ENCODE data around the gene RIC3. TPM values are rescaled to one million over a fixed set of nuclear protein-coding genes. Genes with fewer than 3 reads are reported as not detected.

Gene RIC3
- total and polyA plus RNA-seq, 2 of the 8 experiments (the other 6 are each of a cell fraction or from before 2014, with no cell fraction given): 6.4 to 15.5 TPM

- Histone ChIP-seq H3K79me2 (ENCODE audit: control insufficient read depth in 1 of 2, insufficient read depth in 2 of 2, low read length in 2 of 2) (no peaks in the 10 kb centered on the region), H3K14ac (ENCODE audit: insufficient read length) (no peak overlapping the region), H3K36me3 (ENCODE audit: control insufficient read depth in 2 of 4, insufficient read depth in 4 of 4, low read length in 3 of 4) (no peaks in the 10 kb centered on the region), H2BK120ac (replicated peaks; ENCODE audit: low read depth, low read length) (no peak overlapping the region), H3K56ac (replicated peaks; ENCODE audit: insufficient read length, low read depth, low read length) (no peak overlapping the region), H4K91ac (replicated peaks; ENCODE audit: insufficient read length, low read length) (no peak overlapping the region), H3K4me1 (replicated peaks in 1 of 4; ENCODE audit: control insufficient read depth in 3 of 4, insufficient read depth in 4 of 4, low read length in 3 of 4) (no peaks in the 10 kb centered on the region), H3K23me2 (ENCODE audit: low read depth, low read length) (no peaks in the 10 kb centered on the region; the same call in 1 of the 2 replicates), H3K9ac (replicated peaks in 1 of 4; ENCODE audit: extremely low read depth in 1 of 4, low read depth in 3 of 4, low read length in 3 of 4) (no peak overlapping the region), H2AK5ac (ENCODE audit: low read depth, low read length) (no peak overlapping the region), H3K4me2 (ENCODE audit: insufficient read depth in 1 of 2, low read depth in 2 of 2, low read length in 2 of 2) (no peak overlapping the region), H4K20me1 (replicated peaks in 1 of 2; ENCODE audit: control insufficient read depth in 1 of 2, insufficient read depth in 2 of 2, low read length in 2 of 2) (no peaks in the 10 kb centered on the region), H3K4ac (replicated peaks; ENCODE audit: insufficient read length, low read depth, low read length) (no peak overlapping the region), H2BK5ac (ENCODE audit: low read depth, low read length) (no peak overlapping the region), H3K18ac (ENCODE audit: extremely low read depth, low read length) (no peak overlapping the region), H2AFZ (ENCODE audit: low read length) (no peak overlapping the region), H2BK20ac (ENCODE audit: low read length) (no peak overlapping the region), H2BK15ac (ENCODE audit: low read length) (no peak overlapping the region), H3K4me3 (ENCODE audit: extremely low read depth in 1 of 4, insufficient read depth in 2 of 4, low read depth in 3 of 4, low read length in 4 of 4) (no peak overlapping the region), H3K27me3 (replicated peaks in 1 of 4; ENCODE audit: control insufficient read depth in 3 of 4, extremely low read depth in 1 of 4, insufficient read depth in 3 of 4, low read length in 3 of 4) (no peaks in the 10 kb centered on the region), H4K5ac (ENCODE audit: insufficient read length, low read depth, low read length) (no peak overlapping the region), H4K8ac (ENCODE audit: extremely low read depth, insufficient read depth, low read length) (no peak overlapping the region), H3K23ac (ENCODE audit: insufficient read length) (no peak overlapping the region), H3K79me1 (ENCODE audit: low read depth, low read length) (no peaks in the 10 kb centered on the region), H3K9me3 (ENCODE audit: insufficient read depth in 2 of 2, low read depth in 1 of 2, low read length in 1 of 2) (no peaks in the 10 kb centered on the region), H3K27ac (ENCODE audit: low read depth, low read length) (no peak overlapping the region), H2BK12ac (ENCODE audit: low read depth, low read length) (no peak overlapping the region)
- WGBS, 2 experiments (ENCODE audit: extremely low coverage in 1 of 2, insufficient coverage in 1 of 2, insufficient read length in 1 of 2, insufficient replicate concordance in 2 of 2, low coverage in 1 of 2, low lambda C conversion rate in 2 of 2, missing lambda C conversion rate in 1 of 2): 69% methylated on average over 2 of the region's 2 CpGs; no CpG with 5 or more reads in 1 of the 2 experiments
- ChIA-PET CTCF (ENCODE audit: partially characterized antibody) (interaction anchor here (1.2 to 2.1 kb wide), 4 partner anchors 9 to 77 kb away, joined by 3 to 5 read pairs (median 4); partner anchors contain the start of gene LMO1), POLR2A (ENCODE audit: partially characterized antibody) (no interaction called here)
- FAIRE-seq (no peak), DNase-seq (ENCODE audit: low read depth in 1 of 2, low spot score in 2 of 2) (no peak)
- TF ChIP-seq KDM5A (IDR thresholded peaks at IDR 0.05; ENCODE audit: low read length): no peak
- TF ChIP-seq CHD2 (IDR thresholded peaks at IDR 0.05; ENCODE audit: low read length): no peak
- no peak for TF ChIP-seq SIX5 (IDR thresholded peaks at IDR 0.05; ENCODE audit: low read depth, low read length)
- no peak for TF ChIP-seq NRF1 (IDR thresholded peaks at IDR 0.05; ENCODE audit: low read depth, low read length)
- TF ChIP-seq EGR1 (IDR thresholded peaks at IDR 0.05; ENCODE audit: borderline replicate concordance, low read depth, low read length): no peak
- no peak for TF ChIP-seq POLR2AphosphoS5 (IDR thresholded peaks at IDR 0.05; ENCODE audit: low read depth, low read length)
- no peak for TF ChIP-seq BACH1 (IDR thresholded peaks at IDR 0.05; ENCODE audit: low read length)
- no peak for TF ChIP-seq EZH2 (IDR thresholded peaks at IDR 0.05; ENCODE audit: low read depth, low read length, severe bottlenecking)
- no peak for TF ChIP-seq JUN (IDR thresholded peaks at IDR 0.05; ENCODE audit: low read depth, low read length)
- TF ChIP-seq TAF7 (optimal IDR thresholded peaks at IDR 0.05; ENCODE audit: borderline replicate concordance, low read depth, low read length): no peak
- no peak for TF ChIP-seq SIRT6 (IDR thresholded peaks at IDR 0.05; ENCODE audit: low read length)
- no peak for TF ChIP-seq GTF2F1 (IDR thresholded peaks at IDR 0.05; ENCODE audit: borderline replicate concordance, low read depth, low read length)
- no peak for TF ChIP-seq SP2 (IDR thresholded peaks at IDR 0.05; ENCODE audit: low read length)
- no peak for TF ChIP-seq JUND (IDR thresholded peaks at IDR 0.05; ENCODE audit: low read length)
- TF ChIP-seq POU5F1 (IDR thresholded peaks at IDR 0.05; ENCODE audit: low read depth, low read length): no peak
Observed at GRCh38 chr11:8186429-8186828, 17.6 kb upstream of the RIC3 start.
